PC-3 (cell line): Measurements from ENCODE around the gene FGFR2.

ENCODE experiments used
- CTCF ChIP-seq: fragments of 300-600 bp; sonication (generic); conservative IDR thresholded peaks from 2 replicates; pipeline ENCODE4 v1.5.1; 2017; ENCODE audit warnings: antibody characterized with exemption, low read depth, mild to moderate bottlenecking, low read length
- EZH2 ChIP-seq: fragments of 300-600 bp; sonication (generic); IDR thresholded peaks from one replicate; pipeline ENCODE4 v1.6.1; 2017; ENCODE audit warnings: antibody characterized with exemption, mild to moderate bottlenecking, low read length; ENCODE audit not compliant: unreplicated experiment
- EZH2phosphoT487 ChIP-seq: fragments of 300-600 bp; sonication (generic); IDR thresholded peaks from 2 replicates; pipeline ENCODE4 v1.6.1; 2018; ENCODE audit warnings: mild to moderate bottlenecking, antibody characterized with exemption, low read length, borderline replicate concordance

- TF ChIP-seq CTCF (peak; percentile 78), EZH2phosphoT487 (no peak), EZH2 (no peak)
Measured at GRCh38 chr10:121608469-121609190, 10.4 kb upstream of the FGFR2 start.
